KG1 (cell line): Measurements from ENCODE around the gene EFHD2.
"Not testable (repeated sequence)": the region's sequence is repeated elsewhere in the genome, so short reads cannot be mapped to it uniquely, and the experiment has no call there.

ENCODE experiments used
- DNase-seq: peaks from one replicate; lab custom pipeline; 2025; lab: John Stamatoyannopoulos, UW

Gene EFHD2

DNA sequence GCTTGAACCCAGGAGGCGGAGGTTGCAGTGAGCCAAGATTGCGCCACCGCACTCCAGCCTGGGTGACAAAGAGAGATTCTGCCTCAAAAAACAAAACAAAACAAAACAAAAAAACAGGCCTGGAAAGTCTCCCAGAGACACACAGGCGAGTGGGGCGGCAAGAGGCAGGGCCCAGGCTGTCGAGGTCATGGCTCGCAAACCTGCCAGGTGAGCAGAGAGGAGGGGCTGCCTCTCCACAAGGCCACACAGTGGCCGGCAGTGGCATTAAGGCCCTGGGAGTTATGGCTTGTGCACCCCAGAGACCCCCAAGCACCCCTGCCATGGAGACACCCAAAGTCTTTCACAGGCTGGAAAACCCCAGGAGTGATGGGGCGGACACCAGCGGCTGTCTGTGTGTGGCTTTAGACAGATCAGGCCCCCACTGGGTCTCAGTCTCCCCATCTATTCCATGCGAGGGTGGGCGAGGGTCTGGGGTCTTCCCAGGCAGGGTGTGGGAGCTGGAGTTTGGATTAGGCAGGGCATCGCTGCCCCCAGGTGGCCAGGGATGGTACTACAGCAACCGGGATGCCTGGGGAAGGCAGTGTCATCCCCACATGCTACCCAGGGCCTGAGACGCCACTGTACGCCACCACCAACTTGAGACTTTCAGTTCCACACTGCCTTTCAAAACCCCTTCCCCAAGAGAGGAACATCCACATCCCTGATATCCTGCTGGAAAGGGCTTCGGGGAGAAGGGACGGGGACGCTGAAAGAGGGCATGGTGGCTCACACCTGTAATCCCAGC lies 21.3 kb downstream of the EFHD2 start:
- DNase-seq, result peak; percentile 33

DNA sequence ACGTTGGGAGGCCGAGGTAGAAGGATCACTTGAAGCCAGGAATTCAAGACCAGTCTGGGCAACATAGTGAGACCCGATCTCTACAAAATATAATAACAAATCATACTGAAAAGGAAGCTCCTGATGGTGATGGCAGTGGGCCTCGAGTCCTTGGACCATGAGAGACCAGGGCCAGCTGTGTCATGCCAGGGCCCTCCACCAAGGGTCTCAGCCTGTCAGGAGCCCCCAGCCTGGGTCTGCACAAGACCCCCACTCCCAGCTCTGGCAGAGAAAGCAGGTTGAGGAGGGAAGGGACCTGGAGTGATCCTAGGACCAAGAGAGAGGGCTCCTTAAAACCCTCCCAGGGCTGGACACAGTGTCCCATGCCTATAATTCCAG lies 21.9 kb downstream of the EFHD2 start:
- no peak for DNase-seq

DNA sequence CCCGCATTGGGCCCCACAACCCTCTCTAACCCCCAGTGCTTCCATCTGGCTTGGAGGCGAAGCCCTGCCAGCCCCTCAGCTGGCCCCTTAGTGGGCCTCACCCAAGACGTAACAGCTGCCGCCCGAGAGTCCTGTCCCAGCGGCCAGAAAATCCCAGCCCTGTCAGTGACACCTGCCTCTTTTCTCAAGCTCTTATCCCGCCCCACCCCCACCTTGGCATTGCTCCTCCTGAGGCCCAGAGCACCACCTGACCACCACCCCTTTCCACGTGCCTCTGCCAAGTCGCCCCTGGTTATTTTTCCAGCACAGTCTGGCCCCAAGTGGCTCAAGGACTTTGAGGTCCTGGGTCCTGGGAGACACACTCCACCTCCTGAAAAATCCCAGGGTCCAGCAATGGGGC lies 22.6 kb downstream of the EFHD2 start:
- DNase-seq, result no peak

DNA sequence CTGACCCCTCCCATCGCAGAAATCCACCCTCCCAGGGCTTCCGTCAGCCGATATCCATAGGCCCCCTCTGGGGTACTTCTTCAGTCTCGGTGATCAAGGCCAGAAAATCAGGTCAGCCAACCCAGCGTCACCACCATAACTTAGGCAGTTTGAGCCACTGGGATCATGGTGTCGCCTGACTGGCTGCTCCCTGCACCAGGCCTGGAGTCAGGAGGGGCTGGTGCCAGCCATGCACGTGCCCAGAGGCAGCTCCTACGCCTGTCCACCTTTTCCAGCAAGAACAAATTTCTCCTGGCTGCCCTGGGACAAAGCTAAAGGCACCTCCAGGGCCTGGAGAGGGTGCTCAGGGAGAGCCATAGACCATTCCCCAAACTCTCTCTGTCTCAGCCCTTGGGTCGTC lies 23.8 kb downstream of the EFHD2 start:
- DNase-seq, result no peak

DNA sequence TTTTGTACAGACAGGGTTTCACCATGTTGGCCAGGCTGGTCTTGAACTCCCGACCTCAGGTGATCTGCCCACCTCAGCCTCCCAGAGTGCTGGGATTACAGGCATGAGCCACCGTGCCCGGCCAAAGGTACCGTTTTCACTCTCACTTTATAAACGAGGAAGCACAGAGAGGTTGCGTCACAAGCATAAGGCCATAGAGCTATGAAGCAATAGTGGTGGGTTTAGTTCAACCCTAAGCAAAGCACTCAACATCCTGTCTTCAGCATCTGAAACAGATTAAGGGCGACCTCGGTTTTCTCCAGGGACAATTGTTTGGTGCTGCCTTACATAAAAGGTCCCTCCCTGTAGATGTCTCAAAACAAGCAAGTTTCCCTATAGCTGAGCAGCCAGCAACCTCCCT lies 25.1 kb downstream of the EFHD2 start:
- DNase-seq, result not testable (repeated sequence)

DNA sequence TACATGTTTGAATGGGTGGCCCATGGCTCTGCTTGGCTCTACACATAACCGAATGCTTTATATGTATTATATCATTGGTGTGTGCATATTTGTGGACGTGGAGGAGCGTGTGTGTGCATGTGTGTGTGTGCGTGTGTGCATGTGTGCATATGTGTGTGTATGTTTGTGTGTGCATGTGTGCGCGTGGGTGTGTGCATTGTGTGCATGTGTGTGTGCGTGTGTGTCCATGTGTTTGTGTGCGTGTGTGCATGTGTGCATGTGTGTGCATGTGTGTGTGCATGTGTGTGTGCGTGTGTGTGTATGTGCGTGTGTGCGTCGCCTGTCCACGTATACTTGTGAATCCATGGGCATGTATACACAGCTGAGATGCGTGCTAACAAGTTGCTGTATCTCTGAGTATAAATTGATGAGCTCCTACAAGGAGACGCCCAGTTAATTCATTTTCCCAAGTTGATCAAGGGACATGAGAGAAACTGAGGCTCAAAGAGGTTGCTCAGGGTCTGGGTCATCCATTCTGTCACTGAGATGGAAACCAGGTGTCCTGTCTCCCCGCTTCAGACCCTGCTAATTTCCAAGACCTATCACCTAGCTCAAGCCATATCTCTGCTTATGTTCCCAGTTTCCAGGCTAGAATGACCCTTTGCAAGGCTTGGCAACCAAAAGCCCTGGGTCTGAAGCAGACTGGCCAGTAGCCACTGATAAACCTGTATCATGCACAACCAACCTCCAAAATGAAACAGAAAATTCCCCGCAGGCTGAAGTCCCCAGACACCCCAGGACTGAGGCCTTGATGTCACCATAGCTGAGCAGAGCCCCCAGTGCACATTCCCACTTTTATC lies 25.8 kb downstream of the EFHD2 start:
- DNase-seq, result no peak

DNA sequence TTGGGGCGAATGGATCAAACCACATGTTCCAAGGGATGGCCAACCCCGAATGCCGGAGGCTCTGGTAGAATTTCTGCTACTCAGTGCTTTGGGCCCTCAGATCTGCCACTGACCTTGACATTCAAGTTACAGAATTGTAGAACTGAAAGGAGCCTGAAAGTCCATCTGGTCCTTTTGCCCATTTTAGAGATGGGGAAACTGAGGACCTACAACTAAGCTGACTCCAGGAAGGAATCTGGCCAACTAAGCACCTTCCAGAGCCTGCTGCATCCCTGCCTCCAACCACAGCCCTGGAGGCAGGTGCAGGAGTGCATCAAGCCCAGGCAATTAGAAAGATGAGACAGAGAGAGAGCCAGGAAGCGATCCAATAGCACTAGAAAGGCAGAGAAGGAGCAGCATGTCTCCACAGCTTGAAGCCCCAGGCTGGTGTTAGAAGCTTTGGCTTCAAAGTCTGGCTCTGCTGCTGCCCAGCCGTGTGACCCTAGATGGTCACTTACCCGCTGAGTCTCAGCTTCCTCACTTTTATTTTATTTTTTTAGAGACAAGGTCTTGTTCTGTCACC lies 27.3 kb downstream of the EFHD2 start:
- no peak for DNase-seq

DNA sequence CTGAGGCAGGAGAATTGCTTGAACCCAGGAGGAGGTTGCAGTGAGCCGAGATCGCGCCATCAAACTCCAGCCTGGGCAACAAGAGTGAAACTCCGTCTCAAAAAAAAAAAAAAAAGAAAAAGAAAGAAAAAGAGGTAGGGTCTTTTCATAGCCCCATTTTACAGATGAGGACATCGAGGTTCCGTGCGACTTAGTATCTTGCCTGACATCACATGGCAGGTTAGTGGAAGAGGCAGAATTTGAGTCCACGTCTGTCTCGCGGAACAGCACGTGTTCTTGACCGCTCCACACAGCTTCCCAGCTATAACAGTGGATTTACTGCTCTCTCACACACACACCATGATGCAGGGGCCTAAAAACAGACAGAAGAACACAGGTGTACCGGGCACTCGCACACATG lies 29.6 kb downstream of the EFHD2 start:
- DNase-seq, result no peak

DNA sequence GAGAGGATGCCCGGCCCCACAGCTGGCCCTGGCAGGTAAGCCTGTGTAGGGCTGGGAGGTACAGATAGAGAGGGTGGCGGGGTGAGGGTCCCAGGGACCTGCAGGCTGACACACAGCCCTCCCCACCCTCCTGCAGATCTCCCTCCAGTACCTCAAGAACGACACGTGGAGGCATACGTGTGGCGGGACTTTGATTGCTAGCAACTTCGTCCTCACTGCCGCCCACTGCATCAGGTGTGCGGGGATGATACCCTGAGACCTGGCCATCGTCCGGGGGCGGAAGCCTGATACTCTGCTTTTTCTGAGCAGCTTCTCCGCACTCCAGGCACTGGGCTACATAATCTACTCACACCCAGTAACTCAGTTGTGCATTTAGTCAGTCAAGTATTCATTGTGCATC lies 30.7 kb downstream of the EFHD2 start:
- no peak for DNase-seq

DNA sequence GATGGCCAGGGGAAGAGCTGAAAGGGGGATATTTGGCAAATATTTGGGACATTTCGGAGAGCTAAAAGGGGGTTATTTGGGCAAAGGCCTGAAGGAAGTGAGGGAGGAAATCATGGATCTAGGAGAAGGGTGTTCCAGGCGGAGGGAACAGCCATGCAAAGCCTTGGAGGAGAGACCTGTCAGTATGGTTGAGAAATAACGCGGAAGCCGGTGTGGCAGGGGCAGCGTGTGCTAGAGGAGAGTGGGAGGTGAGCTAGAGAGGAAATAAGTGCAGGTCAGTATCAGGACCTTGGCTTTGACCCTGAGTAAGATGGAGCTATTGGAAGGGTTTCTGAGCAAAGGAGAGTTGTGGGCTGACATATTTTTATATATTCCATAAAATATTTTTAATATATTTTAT lies 31.6 kb downstream of the EFHD2 start:
- no peak for DNase-seq

DNA sequence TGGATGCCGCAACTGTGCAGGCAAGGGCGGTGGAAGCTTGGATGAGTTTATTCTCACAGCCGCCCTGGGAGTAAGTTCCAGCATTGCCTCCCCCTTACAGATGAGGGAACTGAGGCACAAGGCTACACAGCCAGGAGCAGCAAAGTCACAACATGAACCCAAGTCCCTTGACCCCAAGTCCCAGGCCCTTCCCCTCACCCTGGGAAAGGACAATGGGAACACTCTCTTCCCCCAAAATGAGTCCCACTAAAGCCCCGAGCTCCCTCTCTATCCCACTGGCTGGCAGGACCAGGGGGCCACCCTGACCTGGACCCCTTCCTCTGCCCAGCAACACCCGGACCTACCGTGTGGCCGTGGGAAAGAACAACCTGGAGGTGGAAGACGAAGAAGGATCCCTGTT lies 32.4 kb downstream of the EFHD2 start:
- no peak for DNase-seq

DNA sequence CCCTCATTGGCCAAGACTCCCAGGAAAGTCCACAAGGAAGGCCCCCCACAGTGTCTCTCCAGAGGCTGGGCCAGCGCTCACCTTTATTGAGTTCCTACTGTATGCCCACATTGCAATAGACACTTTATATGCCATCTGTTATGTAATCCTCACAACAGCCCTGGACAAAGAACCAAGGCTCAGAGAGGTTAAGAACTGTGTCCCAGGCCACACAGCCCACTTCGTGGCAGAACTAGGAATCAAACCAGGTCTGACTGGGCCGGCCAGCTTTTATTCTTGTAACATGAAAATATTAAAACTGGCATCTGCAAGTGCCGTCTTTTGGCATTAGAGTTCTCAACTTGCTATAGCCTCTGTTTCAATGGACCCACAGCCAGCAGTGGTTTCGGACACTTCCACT lies 33.1 kb downstream of the EFHD2 start:
- no peak for DNase-seq

DNA sequence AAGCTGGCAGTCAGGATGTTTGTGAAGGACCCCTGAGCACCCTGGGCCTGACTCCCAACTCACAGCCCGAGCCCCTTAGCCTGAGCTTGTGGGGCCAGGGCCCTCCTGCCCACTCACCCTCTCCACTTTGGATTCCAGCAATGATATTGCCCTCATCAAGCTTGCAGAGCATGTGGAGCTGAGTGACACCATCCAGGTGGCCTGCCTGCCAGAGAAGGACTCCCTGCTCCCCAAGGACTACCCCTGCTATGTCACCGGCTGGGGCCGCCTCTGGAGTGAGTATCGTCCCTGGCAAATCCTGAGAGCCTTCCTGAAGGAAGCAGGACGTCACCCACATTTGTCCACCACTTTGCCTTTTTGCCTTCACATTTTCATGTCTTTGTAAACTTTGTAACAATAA lies 33.6 kb downstream of the EFHD2 start:
- no peak for DNase-seq

DNA sequence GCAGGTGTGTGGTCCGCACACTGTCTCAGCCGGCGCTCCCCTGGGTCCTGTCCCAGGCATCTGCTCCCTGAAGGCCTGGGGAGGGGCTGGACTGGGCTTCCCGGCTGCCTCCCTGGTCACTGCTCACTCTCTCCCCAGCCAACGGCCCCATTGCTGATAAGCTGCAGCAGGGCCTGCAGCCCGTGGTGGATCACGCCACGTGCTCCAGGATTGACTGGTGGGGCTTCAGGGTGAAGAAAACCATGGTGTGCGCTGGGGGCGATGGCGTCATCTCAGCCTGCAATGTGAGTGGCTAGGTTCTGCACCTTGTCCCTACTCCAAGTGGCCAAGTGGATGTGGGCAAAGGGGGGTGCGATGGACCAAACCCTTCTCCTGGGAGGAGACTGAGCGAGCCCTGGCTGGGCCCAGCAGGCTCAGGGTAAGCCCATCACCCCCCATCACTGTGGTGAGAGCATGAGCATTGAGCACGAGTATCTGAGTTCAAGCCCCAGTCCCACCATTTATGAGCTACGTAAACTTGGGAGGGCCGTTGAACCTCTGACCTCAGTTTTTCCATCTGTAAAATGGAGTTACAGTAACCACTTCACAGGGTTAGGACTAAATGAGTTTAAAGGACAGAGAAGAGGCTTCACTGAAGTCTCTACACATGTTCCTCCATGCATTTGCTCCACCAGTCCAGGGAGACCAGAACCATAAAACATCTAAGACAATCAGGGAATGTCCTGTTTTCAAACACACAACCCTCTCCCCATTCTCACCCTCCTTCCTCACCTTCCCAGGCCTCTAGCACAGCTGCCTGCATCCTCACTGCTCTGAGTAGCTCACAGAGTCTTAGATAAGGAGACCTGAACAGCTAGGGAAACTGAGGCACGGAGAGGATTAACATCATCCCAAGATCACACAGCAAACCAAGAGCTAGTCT lies 35.0 kb downstream of the EFHD2 start:
- DNase-seq, result no peak

DNA sequence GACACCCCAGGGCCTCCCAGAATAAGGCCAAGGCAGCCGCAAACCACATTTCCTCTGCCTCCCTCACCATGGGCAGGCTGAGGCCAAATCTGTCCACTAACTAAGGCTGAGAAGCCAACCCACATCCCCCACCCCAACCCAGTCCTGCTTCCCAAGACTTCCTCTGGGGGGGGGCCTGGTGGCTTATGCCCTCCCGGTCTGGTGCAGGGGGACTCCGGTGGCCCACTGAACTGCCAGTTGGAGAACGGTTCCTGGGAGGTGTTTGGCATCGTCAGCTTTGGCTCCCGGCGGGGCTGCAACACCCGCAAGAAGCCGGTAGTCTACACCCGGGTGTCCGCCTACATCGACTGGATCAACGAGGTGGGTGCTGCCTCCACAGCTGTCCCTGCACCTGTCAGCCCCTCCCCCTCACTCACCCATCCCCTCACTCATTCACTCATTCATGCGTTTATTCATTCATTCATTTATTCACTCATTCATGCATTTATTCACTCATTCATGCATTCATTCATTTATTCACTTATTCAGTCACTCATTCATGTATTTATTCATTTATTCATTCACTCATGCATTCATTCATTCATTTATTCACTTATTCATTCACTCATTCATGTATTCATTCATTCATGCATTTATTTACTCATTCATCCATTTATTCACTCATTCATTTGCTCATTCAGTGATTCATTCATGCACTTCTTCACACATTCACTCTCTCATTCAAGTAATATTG lies 35.9 kb downstream of the EFHD2 start:
- no peak for DNase-seq

DNA sequence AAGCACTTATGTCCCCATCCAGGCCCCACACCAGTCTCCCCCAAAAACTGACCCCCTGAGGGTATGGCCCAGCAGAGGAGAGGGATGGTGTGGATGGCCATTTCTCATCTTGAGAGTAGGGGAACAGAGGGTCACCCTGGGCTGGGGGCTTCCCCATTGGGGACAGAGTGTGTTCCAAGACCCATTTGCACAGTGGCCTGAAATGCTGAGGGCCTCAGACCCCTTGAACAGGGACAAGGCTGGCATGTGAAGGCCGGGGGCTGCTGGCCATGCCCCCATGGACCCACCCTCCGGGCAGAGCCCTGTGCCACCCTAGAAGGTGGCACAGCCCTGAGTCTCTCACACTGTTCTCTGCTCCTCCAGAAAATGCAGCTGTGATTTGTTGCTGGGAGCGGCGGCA lies 36.5 kb downstream of the EFHD2 start:
- no peak for DNase-seq

DNA sequence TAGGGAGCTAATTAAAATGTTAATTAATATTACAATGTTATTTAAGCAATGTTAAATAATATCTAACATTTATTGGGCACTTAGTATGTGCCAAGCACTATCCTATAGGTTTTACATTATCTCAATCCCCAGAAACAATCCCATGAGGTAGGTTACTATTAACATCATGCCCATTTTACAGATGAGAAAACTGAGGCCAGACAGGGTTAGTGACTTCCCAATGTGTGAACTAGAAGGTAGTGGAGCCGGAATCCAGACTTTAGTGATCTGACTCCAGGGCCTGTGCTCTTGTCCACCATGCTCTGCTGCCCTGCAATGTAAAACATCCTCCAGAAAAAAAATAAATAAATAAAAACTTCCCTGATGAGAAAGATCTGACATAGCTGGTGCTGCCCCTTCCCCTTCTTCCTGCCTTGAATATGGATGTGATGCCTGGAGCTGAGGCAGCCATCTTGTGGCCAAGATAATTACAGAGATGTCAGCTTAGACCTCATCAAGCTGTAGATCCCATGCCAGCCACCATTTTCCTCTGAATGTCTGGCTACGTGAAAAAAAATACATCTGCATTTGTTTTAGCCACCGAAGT lies 39.3 kb downstream of the EFHD2 start:
- no peak for DNase-seq

DNA sequence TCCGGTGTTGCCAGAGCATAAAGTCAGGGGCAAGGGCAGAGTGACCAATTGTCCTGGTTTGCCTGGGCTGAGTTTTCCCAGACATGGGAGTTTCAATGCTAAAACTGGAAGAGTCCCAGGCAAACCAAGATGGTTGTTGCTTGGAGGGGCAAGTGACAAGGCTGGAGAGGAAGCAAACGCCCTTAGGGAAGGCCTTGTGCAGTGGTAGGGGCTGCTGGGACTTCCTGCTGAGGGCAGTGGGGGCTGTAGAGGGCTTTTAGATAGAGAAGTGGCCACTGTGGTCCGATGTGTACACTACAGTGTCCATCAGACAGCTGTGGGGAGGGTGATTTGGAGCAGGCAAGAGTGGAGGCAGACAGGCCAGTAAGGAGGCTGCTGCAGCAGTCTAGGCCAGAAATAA lies 39.9 kb downstream of the EFHD2 start:
- DNase-seq, result no peak

DNA sequence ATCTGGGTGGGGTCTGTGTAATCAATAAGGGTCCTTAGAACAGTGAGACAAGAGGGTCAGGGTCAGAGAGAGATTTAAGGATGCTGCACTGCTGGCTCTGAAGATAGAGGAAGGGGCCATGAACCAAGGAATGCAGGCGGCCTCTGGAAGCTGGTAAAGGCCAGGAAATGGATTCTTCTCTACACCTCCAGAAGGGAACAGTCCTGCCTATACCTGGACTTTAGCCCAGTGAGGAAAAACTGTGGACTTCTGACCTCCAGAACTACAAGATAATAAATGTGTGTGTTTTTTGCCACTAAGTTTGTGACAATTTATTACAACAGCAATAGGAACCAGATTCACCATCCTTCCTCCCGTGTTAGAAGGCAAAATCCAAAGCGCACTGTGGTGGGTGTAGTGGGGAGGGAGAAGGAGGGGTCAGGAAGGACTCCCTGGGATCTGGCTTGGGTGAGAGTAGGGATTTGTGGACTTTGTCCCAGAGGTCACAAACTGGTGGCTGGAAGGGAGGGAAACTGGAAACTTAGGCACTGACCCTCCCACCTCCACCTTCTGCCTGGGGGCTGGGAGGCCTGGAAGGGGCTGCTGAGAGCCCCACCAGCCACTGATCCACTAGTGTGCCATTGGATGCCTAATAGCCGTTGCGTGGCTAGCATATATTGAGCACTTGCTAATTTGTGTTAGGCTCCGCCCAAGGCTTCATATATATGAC lies 41.5 kb downstream of the EFHD2 start:
- DNase-seq, result no peak

DNA sequence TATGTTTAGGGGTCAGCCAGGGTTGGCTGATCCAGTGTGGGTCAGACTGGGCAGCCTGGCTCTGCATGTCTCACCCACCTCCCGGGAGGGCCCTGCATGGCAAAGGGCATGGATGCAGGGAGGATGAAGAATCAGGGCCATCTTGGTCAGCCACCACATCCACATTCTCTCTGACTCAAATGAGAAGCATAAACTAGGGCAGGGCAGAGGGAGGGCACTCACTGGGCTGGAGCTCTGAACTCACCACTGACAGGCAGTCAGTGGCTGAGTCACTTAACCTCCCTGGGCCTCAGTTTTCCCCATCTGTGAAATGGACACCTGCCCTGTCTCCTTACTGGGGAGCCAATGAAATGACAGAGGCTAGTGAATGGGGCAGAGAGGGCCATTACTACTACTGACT lies 42.5 kb downstream of the EFHD2 start:
- DNase-seq, result no peak
